Psoas muscle (tissue), 8 donors: ENCODE measurements around the gene PCGF5. TPM values are rescaled to one million over a fixed set of nuclear protein-coding genes. Genes with fewer than 3 reads are reported as not detected.

Source experiments
- ATAC-seq, 4 donors: fragments of 200-7000 bp; cut with Tn5 transposase; one replicate each; pipeline ENCODE4 v1.9.1; 2020; ENCODE audit warnings: moderate library complexity in 3 of 4, mild to moderate bottlenecking in 2 of 4
- DNase-seq, 2 donors: peaks; one replicate each; pipeline ENCODE4 v3.0.0-alpha.2; 2020
- H3K27ac ChIP-seq: fragments of 200-600 bp; one replicate; pipeline ENCODE4 v1.8.0; 2022
- H3K27me3 ChIP-seq, 3 donors: fragments of 200-600 bp in 1 of 3; one replicate each; pipeline versions ENCODE4 v1.6.1 to v1.8.0; 2013 to 2022; ENCODE audit warnings: low read length in 2 of 3, mild to moderate bottlenecking in 2 of 3, moderate library complexity in 1 of 3; ENCODE audit not compliant: insufficient read depth in 3 of 3
- H3K36me3 ChIP-seq, 2 donors: fragments of 200-600 bp in 1 of 2; one replicate each; pipeline versions ENCODE4 v1.6.1 to v1.8.0; 2013 to 2022; ENCODE audit warnings: low read depth in 1 of 2, mild to moderate bottlenecking in 1 of 2, moderate library complexity in 1 of 2; ENCODE audit not compliant: insufficient read depth in 1 of 2
- H3K4me1 ChIP-seq: fragments of 200-600 bp; one replicate; pipeline ENCODE4 v1.8.0; 2022
- H3K4me3 ChIP-seq: fragments of 200-600 bp; one replicate; pipeline ENCODE4 v1.8.0; 2022; ENCODE audit warnings: mild to moderate bottlenecking
- H3K9me3 ChIP-seq: fragments of 200-600 bp; one replicate; pipeline ENCODE4 v1.8.0; 2022
- CTCF ChIP-seq: fragments of 200-600 bp; IDR thresholded peaks from one replicate; pipeline ENCODE4 v1.8.0; 2022; ENCODE audit warnings: antibody characterized with exemption
- WGBS, 3 donors: extraction: QIAGEN DNeasy Blood & Tissue Kit; methylation state at CpG; one replicate each; pipeline versions ENCODE4 v1.1.6 to v1.1.7; 2013; 5-methylcytosine and 5-hydroxymethylcytosine counted together
- intact Hi-C, 2 donors: fragments of 100-400 bp; cut with DNase I; formaldehyde crosslinking; loops; one replicate each; pipeline versions ENCODE4 v1.11.0 to v1.14.2; 2022
- polyA plus RNA-seq, 3 donors: library from polyadenylated mRNA; stranded (reverse); fragments of 200-250 nt; gene quantifications; one replicate each; pipeline ENCODE4 v1.2.3, GENCODE V29; 2013
- total RNA-seq, 4 donors: library from RNA; stranded (reverse); fragmentation: NEBNext Ultra II Directional in 2 of 4; extraction: Animal tissue kit (Norgen Biotek cat#: 25700) in 2 of 4; gene quantifications; one replicate each; pipeline versions ENCODE4 v1.2.1 to v1.2.4, GENCODE V29; 2021 to 2023
- donor health status: healthy with polysubstance abuse.
- donor health status: DM: no; HTN: no; CAD: no; lungs with moderate emphysema.
- donor health status: Bipolar disorder and iron deficiency.
- donor health status: healthy.
- donor health status: DM: yes; HTN: yes; CAD: no.
- donor health status: DM: no; HTN: no; CAD: no.
- donor health status: DM: no; HTN: no; CAD: no.
- donor health status: DM: yes; HTN: yes; CAD: no.

Gene PCGF5
- total and polyA plus RNA-seq, 7 donors: 30.3 to 126 (median 57.7) TPM

DNA sequence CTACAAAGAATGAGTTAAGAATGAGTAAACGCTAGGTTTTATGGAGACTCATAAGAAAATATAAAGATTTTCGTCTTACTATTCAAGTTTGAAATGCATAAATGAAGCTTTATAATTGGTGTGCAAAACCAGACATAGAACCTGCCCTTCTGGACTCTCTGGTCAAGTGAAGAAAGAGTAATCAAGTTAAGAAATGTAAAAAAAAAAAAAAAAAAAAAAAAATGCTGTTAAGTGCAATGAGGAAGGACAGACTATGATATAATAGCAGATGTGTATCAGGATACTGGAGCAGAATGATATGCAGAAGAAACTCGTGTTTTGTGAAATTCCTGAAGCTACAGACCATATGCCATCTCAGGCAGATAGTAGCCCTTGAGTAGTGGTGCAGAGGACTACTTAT is 5.6 kb downstream of the PCGF5 start:
- ATAC-seq (no peak), DNase-seq (no peak)
- Histone ChIP-seq H3K27ac (no peak overlapping the region), H3K27me3 (no peaks in the 10 kb centered on the region), H3K4me1 (peaks cover 42% of the 10 kb centered on the region), H3K36me3 (peaks cover 2 to 12% of the 10 kb centered on the region in 2 donors), H3K4me3 (no peak overlapping the region), H3K9me3 (no peaks in the 10 kb centered on the region)
- intact Hi-C loops: no loop called here
- TF ChIP-seq CTCF: no peak
- WGBS, 3 donors: 83 to 89% (median 84%) methylated on average over 3 of the region's 3 CpGs

DNA sequence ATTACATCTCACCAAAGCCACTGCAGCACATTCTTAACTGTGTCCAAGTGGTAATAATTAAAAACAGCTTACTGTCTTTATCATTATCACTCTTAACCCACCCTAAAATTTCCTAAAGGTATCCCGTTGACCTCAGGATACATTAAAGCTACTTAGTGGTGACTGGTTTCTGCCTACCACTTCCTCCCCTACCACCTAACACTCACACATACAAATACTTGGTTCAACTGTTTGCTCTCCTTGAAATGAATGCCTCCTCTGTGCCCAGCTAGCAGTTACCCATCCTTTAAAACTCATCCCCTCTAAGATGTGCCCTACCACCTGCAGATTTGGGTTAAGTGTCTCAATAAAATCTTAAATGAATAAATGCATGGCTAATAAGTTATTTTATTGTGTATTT is 7.1 kb downstream of the PCGF5 start:
- Histone ChIP-seq H3K4me1 (peaks cover 29% of the 10 kb centered on the region), H3K27me3 (no peaks in the 10 kb centered on the region), H3K27ac (no peak overlapping the region), H3K36me3 (peaks cover 2 to 12% of the 10 kb centered on the region in 2 donors), H3K9me3 (no peaks in the 10 kb centered on the region), H3K4me3 (no peak overlapping the region)
- TF ChIP-seq CTCF: no peak
- intact Hi-C loops: no loop called here
- ATAC-seq (no peak), DNase-seq (no peak)
- WGBS, 3 donors: 75 to 81% (median 79%) methylated on average over 1 of the region's 1 CpG

- intact Hi-C loops: no loop called here
- TF ChIP-seq CTCF: no peak
- Histone ChIP-seq H3K27me3 (no peaks in the 10 kb centered on the region), H3K27ac (no peak overlapping the region), H3K4me3 (no peak overlapping the region), H3K9me3 (no peaks in the 10 kb centered on the region), H3K36me3 (peaks cover 2 to 9% of the 10 kb centered on the region in 2 donors), H3K4me1 (peaks cover 9% of the 10 kb centered on the region)
- no peak for ATAC-seq
- no peak for DNase-seq
- WGBS, 3 donors: 47 to 92% (median 49%) methylated on average over 1 of the region's 1 CpG
Observed at GRCh38 chr10:91229683-91230082, 9.2 kb downstream of the PCGF5 start.

- Histone ChIP-seq H3K36me3 (peaks cover 0 to 2% of the 10 kb centered on the region in 2 donors), H3K9me3 (no peaks in the 10 kb centered on the region), H3K4me1 (no peaks in the 10 kb centered on the region), H3K27me3 (no peaks in the 10 kb centered on the region), H3K27ac (no peak overlapping the region), H3K4me3 (no peak overlapping the region)
- TF ChIP-seq CTCF: no peak
- intact Hi-C loops: no loop called here
- 70 to 94% (median 82%) methylated on average over 1 of the region's 1 CpG for WGBS, 3 donors
- ATAC-seq (no peak), DNase-seq (no peak)
Observed at GRCh38 chr10:91238191-91238590, 17.7 kb downstream of the PCGF5 start.

DNA sequence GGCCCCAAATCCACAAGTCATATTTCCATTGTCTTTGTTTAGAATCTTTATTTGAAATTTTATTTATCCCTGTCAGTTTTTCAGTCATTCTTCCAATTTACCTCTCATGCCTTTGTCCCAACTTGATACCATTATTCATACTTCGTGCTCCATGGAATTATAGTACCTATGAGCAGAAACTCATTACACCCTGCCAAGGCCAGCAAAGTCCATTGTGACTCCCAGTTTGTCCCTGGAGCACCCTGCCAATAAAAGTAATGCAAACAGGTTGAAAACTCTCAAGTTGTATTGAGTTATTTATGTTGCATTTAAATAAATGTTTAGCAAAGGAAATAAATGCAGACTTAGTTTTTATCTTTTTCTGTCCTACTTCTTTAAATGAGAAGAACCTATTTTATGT is 19.3 kb downstream of the PCGF5 start:
- Histone ChIP-seq H3K9me3 (no peaks in the 10 kb centered on the region), H3K4me1 (no peaks in the 10 kb centered on the region), H3K27me3 (no peaks in the 10 kb centered on the region), H3K27ac (no peak overlapping the region), H3K36me3 (peaks cover 2 to 4% of the 10 kb centered on the region in 2 donors), H3K4me3 (no peak overlapping the region)
- WGBS, 3 donors: 67 to 87% (median 67%) methylated on average over 1 of the region's 1 CpG
- ATAC-seq (no peak), DNase-seq (no peak)
- intact Hi-C loops: no loop called here
- TF ChIP-seq CTCF: no peak
